K562 (cell line): ENCODE data around the gene ST6GALNAC3. TPM values are rescaled to one million over a fixed set of nuclear protein-coding genes. Genes with fewer than 3 reads are reported as not detected.

ENCODE experiments used
- ATAC-seq: fragments of 200-7000 bp; cut with Tn5 transposase; 3 replicates; pipeline ENCODE4 v1.9.1; 2020; ENCODE audit warnings: moderate library complexity
- BruUV-seq: library from RNA; stranded (reverse); fragments of 400-500 nt; replicated peaks from 2 replicates; lab custom pipeline; 2021; lab: Mats Ljungman, UMichigan
- CTCF ChIA-PET: fragments of 300-600 bp; formaldehyde crosslinking; extraction: SDS; loops from one replicate; lab custom pipeline; 2021; ENCODE audit warnings: low intra/inter-chr PET ratio; lab: Yijun Ruan, JAX
- POLR2A ChIA-PET: fragments of 300-600, 350-650 bp; sonication (Branson Sonifier 250); formaldehyde crosslinking; extraction: SDS; loops from one replicate; lab custom pipeline; 2021; ENCODE audit warnings: antibody characterized with exemption, inconsistent platforms; lab: Yijun Ruan, JAX
- DNase-seq, 4 experiments: peaks; one replicate each; pipeline versions ENCODE4 v3.0.0 to v3.0.0-alpha.2; 2011 to 2018; ENCODE audit warnings: low spot score in 3 of 4, mixed read lengths in 3 of 4; ENCODE audit errors: extremely low read depth in 1 of 4
- FAIRE-seq: peaks from 2 replicates; lab custom pipeline; 2011; peaks lifted over from hg19 to GRCh38; lab: Jason Lieb, UNC
- H2AFZ ChIP-seq: 2 replicates; pipeline ENCODE4 v1.6.0; 2011; ENCODE audit warnings: low read depth, low read length, control low read depth, inconsistent platforms
- H3K27ac ChIP-seq: fragments of 200-600 bp; 3 replicates; pipeline ENCODE4 v1.8.0; 2011; ENCODE audit warnings: low read depth, mild to moderate bottlenecking, control low read depth, inconsistent platforms, low read length, moderate library complexity, mixed read lengths; ENCODE audit errors: extremely low read depth
- H3K27me3 ChIP-seq, 2 experiments: fragments of 300-600 bp in 1 of 2; 2 replicates in 1 of 2; 3 replicates in 1 of 2; pipeline versions ENCODE4 v1.6.0 to v1.8.0; 2011; ENCODE audit warnings: inconsistent platforms in 2 of 2, low read length in 2 of 2, mild to moderate bottlenecking in 1 of 2, mixed read lengths in 1 of 2, moderate library complexity in 1 of 2; ENCODE audit not compliant: control insufficient read depth in 2 of 2, insufficient read depth in 2 of 2
- H3K36me3 ChIP-seq: fragments of 300-600 bp; 3 replicates; pipeline ENCODE4 v1.8.0; 2011; ENCODE audit warnings: mild to moderate bottlenecking, low read length, inconsistent platforms; ENCODE audit not compliant: control insufficient read depth, insufficient read depth
- H3K4me1 ChIP-seq, 2 experiments: fragments of 200-600 bp in 1 of 2; replicated peaks in 1 of 2; 2 replicates in 1 of 2; 3 replicates in 1 of 2; pipeline versions ENCODE4 v1.5.1 to v1.8.0; 2011; ENCODE audit warnings: inconsistent platforms in 2 of 2, low read length in 2 of 2, mild to moderate bottlenecking in 1 of 2, mixed read lengths in 1 of 2, moderate library complexity in 1 of 2; ENCODE audit not compliant: control insufficient read depth in 2 of 2, insufficient read depth in 2 of 2
- H3K4me2 ChIP-seq: 2 replicates; pipeline ENCODE4 v1.6.1; 2011; ENCODE audit warnings: low read length, control low read depth, inconsistent platforms, mixed read lengths; ENCODE audit not compliant: insufficient read depth
- H3K4me3 ChIP-seq: fragments of 200-600 bp; sonication (generic), shearing (Covaris generic); 2 replicates; pipeline ENCODE4 v1.5.1; 2016; ENCODE audit warnings: control low read depth, inconsistent platforms
- H3K79me2 ChIP-seq: fragments of 200-600 bp; 3 replicates; pipeline ENCODE4 v1.8.0; 2011; ENCODE audit warnings: low read length, inconsistent platforms; ENCODE audit not compliant: control insufficient read depth, insufficient read depth
- H3K9ac ChIP-seq, 2 experiments: 2 replicates each; pipeline versions ENCODE4 v1.6.0 to v1.6.1; 2011; ENCODE audit warnings: low read depth in 2 of 2, low read length in 2 of 2, control low read depth in 1 of 2, inconsistent platforms in 1 of 2, mild to moderate bottlenecking in 1 of 2, mixed read lengths in 1 of 2; ENCODE audit not compliant: insufficient read depth in 1 of 2
- H3K9me1 ChIP-seq: one replicate; pipeline ENCODE4 v1.6.0; 2011; ENCODE audit warnings: inconsistent platforms, mild to moderate bottlenecking, low read length, moderate library complexity; ENCODE audit not compliant: control insufficient read depth, insufficient read depth
- H3K9me3 ChIP-seq: replicated peaks from 2 replicates; pipeline ENCODE4 v1.5.1; 2011; ENCODE audit warnings: low read depth, low read length, inconsistent platforms; ENCODE audit not compliant: control insufficient read depth, insufficient read depth
- H4K20me1 ChIP-seq: replicated peaks from 2 replicates; pipeline ENCODE4 v1.6.1; 2011; ENCODE audit warnings: low read length, inconsistent platforms, mixed read lengths; ENCODE audit not compliant: control insufficient read depth, insufficient read depth
- BDP1 ChIP-seq: IDR thresholded peaks from 3 replicates; pipeline ENCODE4 v1.6.1; 2011; ENCODE audit not compliant: insufficient read length, insufficient read depth
- ELF1 ChIP-seq: fragments of 200-800 bp; sonication (Bioruptor generic); IDR thresholded peaks from 2 replicates; pipeline ENCODE4 v1.6.1; 2016; ENCODE audit warnings: missing genetic modification characterization, missing compliant biosample characterization
- HNRNPLL ChIP-seq: fragments of 200-400 bp; formaldehyde crosslinking; IDR thresholded peaks from 2 replicates; pipeline ENCODE4 v1.6.1; 2017; ENCODE audit warnings: low read length, low read depth, mild to moderate bottlenecking; ENCODE audit not compliant: poor library complexity, severe bottlenecking
- MCM7 ChIP-seq, 2 experiments: fragments of 450-650 bp; IDR thresholded peaks; 2 replicates each; pipeline ENCODE4 v1.6.1; 2016 to 2018
- NFYB ChIP-seq: IDR thresholded peaks from 2 replicates; pipeline ENCODE4 v1.6.1; 2011; ENCODE audit warnings: mild to moderate bottlenecking, moderate library complexity; ENCODE audit not compliant: insufficient read length; ENCODE audit errors: extremely low read depth
- ZBTB17 ChIP-seq: fragments of 450-650 bp; formaldehyde crosslinking; IDR thresholded peaks from 2 replicates; pipeline ENCODE4 v1.4.0; 2020; ENCODE audit warnings: mild to moderate bottlenecking
- ZNF324 ChIP-seq: fragments of 250-450 bp; sonication (Bioruptor Pico); IDR thresholded peaks from 2 replicates; pipeline ENCODE4 v1.4.0; 2020; ENCODE audit warnings: mild to moderate bottlenecking
- ZNF57 ChIP-seq: fragments of 450-650 bp; formaldehyde crosslinking; IDR thresholded peaks from 2 replicates; pipeline ENCODE4 v1.4.0; 2020; ENCODE audit warnings: mild to moderate bottlenecking, moderate library complexity
- WGBS: fragments of 100-300 bp; shearing (Covaris generic); methylation state at CpG from one replicate; pipeline ENCODE4 v1.1.6; 2016; ENCODE audit warnings: low coverage, mixed read lengths; ENCODE audit not compliant: insufficient coverage; ENCODE audit errors: missing lambda C conversion rate; 5-methylcytosine and 5-hydroxymethylcytosine counted together
- in situ Hi-C: fragments of 300-500 bp; cut with MboI; formaldehyde crosslinking; loops from 4 replicates; pipeline ENCODE4 v1.15.0; 2018; ENCODE audit warnings: inconsistent platforms, mixed read lengths
- intact Hi-C: fragments of 100-400 bp; cut with micrococcal nuclease; formaldehyde crosslinking; loops from 2 replicates; pipeline ENCODE4 v1.14.2; 2022
- polyA plus RNA-seq, 8 experiments: library from polyadenylated mRNA; depleted of rRNA in 4 of 8; stranded (reverse) in 5 of 8; unstranded in 3 of 8; fragments of >200 nt; fragmentation: Nextera tagmentation in 2 of 8; fragmentation: Illumina TruSeq in 1 of 8; extraction: Ambion mirVana in 2 of 8; extraction: Trizol in 1 of 8; gene quantifications; 2 replicates each; pipeline versions ENCODE4 v1.2.1 to v1.2.3, GENCODE V29; 2011 to 2014; ENCODE audit warnings: inconsistent platforms in 1 of 8, missing spikeins in 1 of 8
- total RNA-seq, 7 experiments: library from RNA; depleted of rRNA in 6 of 7; stranded (reverse); fragments of >200 nt in 6 of 7; fragmentation: Illumina TruSeq in 2 of 7; extraction: Trizol in 2 of 7; gene quantifications; 2 replicates each; pipeline versions ENCODE4 v1.2.1 to v1.2.3, GENCODE V29; 2011 to 2021; ENCODE audit warnings: low replicate concordance in 1 of 7
- TF ChIP-seq, protein P1 (sequence below): fragments of 250-450 bp; sonication (Bioruptor Pico); IDR thresholded peaks from 2 replicates; pipeline ENCODE4 v1.8.0; 2021; ENCODE audit warnings: moderate library complexity, mild to moderate bottlenecking, inconsistent platforms

The ST6GALNAC3 gene
- total and polyA plus RNA-seq, 9 of the 15 experiments (the other 6 are each of a cell fraction or from before 2014, with no cell fraction given): 0.04 to 0.29 (median 0.18) TPM; not detected in 6

DNA sequence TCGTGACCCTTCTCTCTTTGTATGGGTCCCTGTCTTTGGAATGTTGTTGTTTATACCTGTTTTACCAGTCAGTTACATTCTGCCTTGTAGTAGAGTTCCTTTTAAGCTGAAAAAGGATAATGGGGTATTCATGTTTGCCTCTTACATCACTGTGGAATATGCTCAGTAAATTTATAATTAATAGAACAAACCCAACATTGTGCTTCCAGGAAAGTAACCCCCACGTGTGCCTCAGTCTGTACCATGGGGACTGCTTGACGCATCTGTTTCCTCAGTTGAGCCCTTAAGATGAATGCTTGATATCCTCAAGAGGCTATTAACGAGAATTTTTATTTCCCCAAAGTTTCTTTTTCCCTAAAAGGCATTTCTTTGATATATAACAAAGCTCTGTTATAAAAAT lies 73.4 kb downstream of the ST6GALNAC3 start:
- in situ Hi-C loops: no loop called here
- H3K9me1 ChIP-seq: no peaks in the 10 kb centered on the region
- DNase-seq (no peak), ATAC-seq (no peak), FAIRE-seq (no peak)
- no peak overlapping the region for H3K9ac ChIP-seq
- ChIA-PET CTCF (interaction anchor here (0.5 kb wide), 1 partner anchor 945 kb away, joined by 3 read pairs; no protein-coding TSS in a partner anchor), POLR2A (no interaction called here)
- no peaks in the 10 kb centered on the region for H3K27me3 ChIP-seq
- H3K36me3 ChIP-seq: no peaks in the 10 kb centered on the region
- no peaks in the 10 kb centered on the region for H3K79me2 ChIP-seq
- H4K20me1 ChIP-seq: no peaks in the 10 kb centered on the region
- TF ChIP-seq ELF1 (tag) (no peak), HNRNPLL (no peak), ZNF324 (CRISPR knock-in tag) (no peak), BDP1 (no peak), ZNF57 (CRISPR knock-in tag) (no peak), MCM7 (IDR thresholded peaks at IDR 0.05) (no peak), ZBTB17 (CRISPR knock-in tag) (no peak), NFYB (no peak)
- TF ChIP-seq, protein P1, sequence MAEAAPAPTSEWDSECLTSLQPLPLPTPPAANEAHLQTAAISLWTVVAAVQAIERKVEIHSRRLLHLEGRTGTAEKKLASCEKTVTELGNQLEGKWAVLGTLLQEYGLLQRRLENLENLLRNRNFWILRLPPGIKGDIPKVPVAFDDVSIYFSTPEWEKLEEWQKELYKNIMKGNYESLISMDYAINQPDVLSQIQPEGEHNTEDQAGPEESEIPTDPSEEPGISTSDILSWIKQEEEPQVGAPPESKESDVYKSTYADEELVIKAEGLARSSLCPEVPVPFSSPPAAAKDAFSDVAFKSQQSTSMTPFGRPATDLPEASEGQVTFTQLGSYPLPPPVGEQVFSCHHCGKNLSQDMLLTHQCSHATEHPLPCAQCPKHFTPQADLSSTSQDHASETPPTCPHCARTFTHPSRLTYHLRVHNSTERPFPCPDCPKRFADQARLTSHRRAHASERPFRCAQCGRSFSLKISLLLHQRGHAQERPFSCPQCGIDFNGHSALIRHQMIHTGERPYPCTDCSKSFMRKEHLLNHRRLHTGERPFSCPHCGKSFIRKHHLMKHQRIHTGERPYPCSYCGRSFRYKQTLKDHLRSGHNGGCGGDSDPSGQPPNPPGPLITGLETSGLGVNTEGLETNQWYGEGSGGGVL (CRISPR knock-in tag): no peak
- no peaks in the 10 kb centered on the region for H3K9me3 ChIP-seq
- no peak overlapping the region for H3K4me2 ChIP-seq
- no peaks in the 10 kb centered on the region for H3K4me1 ChIP-seq
- BruUV-seq: no TSS peak
- H2AFZ ChIP-seq: no peak overlapping the region
- no peak overlapping the region for H3K27ac ChIP-seq
- no peak overlapping the region for H3K4me3 ChIP-seq
- intact Hi-C loops: no loop called here
- WGBS: 0% methylated on average over 4 of the region's 4 CpGs
